ENCODE results near the gene AKAP8L. TPM values are rescaled to one million over a fixed set of nuclear protein-coding genes. Genes with fewer than 3 reads are reported as not detected.

Gene AKAP8L
- total RNA-seq, 3 donors from 2014 or later, result 74.4 to 111 (median 96.0) TPM

GRCh38 chr19:15424692-15425272 lies 6.0 kb upstream of the AKAP8L start:
- Histone ChIP-seq H3K36me3 (ENCODE audit: low read depth) (no peaks in the 10 kb centered on the region), H3K9me3 (peaks cover 3% of the 10 kb centered on the region), H3K4me3 (no peak overlapping the region), H3K4me1 (ENCODE audit: low read depth) (no peaks in the 10 kb centered on the region)
- DNase-seq (no peak), ATAC-seq (no peak)
- intact Hi-C loops (cut with DNase I, micrococcal nuclease), result no loop called here
- no peak for TF ChIP-seq CTCF (IDR thresholded peaks at IDR 0.05)

- Histone ChIP-seq H3K4me3 (no peak overlapping the region), H3K9me3 (peaks cover 3% of the 10 kb centered on the region), H3K4me1 (ENCODE audit: low read depth) (peaks cover 4% of the 10 kb centered on the region), H3K36me3 (ENCODE audit: low read depth) (no peaks in the 10 kb centered on the region)
- intact Hi-C loops (cut with DNase I, micrococcal nuclease), result no loop called here
- ATAC-seq (no peak), DNase-seq (no peak)
- TF ChIP-seq CTCF (IDR thresholded peaks at IDR 0.05), result no peak
These were observed 5.3 kb upstream of the AKAP8L start for GRCh38 chr19:15424121-15424520.

GRCh38 chr19:15423130-15423529 lies 4.3 kb upstream of the AKAP8L start:
- Histone ChIP-seq H3K4me1 (ENCODE audit: low read depth) (peaks cover 4% of the 10 kb centered on the region), H3K36me3 (ENCODE audit: low read depth) (no peaks in the 10 kb centered on the region), H3K4me3 (no peak overlapping the region), H3K9me3 (peaks cover 3% of the 10 kb centered on the region)
- ATAC-seq (no peak), DNase-seq (no peak)
- intact Hi-C loops (cut with DNase I, micrococcal nuclease), result no loop called here
- TF ChIP-seq CTCF (IDR thresholded peaks at IDR 0.05), result no peak

- H3K4me3 ChIP-seq, result no peak overlapping the region
- DNase-seq, result no peak
- H3K9me3 ChIP-seq, result peaks cover 3% of the 10 kb centered on the region
- intact Hi-C loops (cut with DNase I, micrococcal nuclease), result no loop called here
- H3K4me1 ChIP-seq (ENCODE audit: low read depth), result peaks cover 7% of the 10 kb centered on the region
- no peak for ATAC-seq
- H3K36me3 ChIP-seq (ENCODE audit: low read depth), result no peaks in the 10 kb centered on the region
- no peak for TF ChIP-seq CTCF (IDR thresholded peaks at IDR 0.05)
These were observed 3.7 kb upstream of the AKAP8L start for GRCh38 chr19:15422296-15423075.

- intact Hi-C loops (cut with DNase I, micrococcal nuclease), result no loop called here
- Histone ChIP-seq H3K9me3 (peaks cover 3% of the 10 kb centered on the region), H3K4me3 (no peak overlapping the region), H3K4me1 (ENCODE audit: low read depth) (peaks cover 14% of the 10 kb centered on the region), H3K36me3 (ENCODE audit: low read depth) (no peaks in the 10 kb centered on the region)
- TF ChIP-seq CTCF (IDR thresholded peaks at IDR 0.05), result no peak
- DNase-seq, result no peak
- no peak for ATAC-seq
These were observed 3.0 kb upstream of the AKAP8L start for GRCh38 chr19:15421721-15422260.
